A204.1 (cell line): Measurements from ENCODE around the gene ZNRF2.

Source experiments
- FAIRE-seq: peaks from 2 replicates; lab custom pipeline; 2012; peaks lifted over from hg19 to GRCh38; lab: Jason Lieb, UNC

The ZNRF2 gene

GRCh38 chr7:30412782-30413504 is 128.5 kb downstream of the ZNRF2 start:
- FAIRE-seq, result no peak

GRCh38 chr7:30413864-30414263 is 129.5 kb downstream of the ZNRF2 start:
- no peak for FAIRE-seq
